ENCODE data around the gene PRM2. TPM values are rescaled to one million over a fixed set of nuclear protein-coding genes. Genes with fewer than 3 reads are reported as not detected.

PRM2 gene
- total RNA-seq, 1 donor from 2014 or later = not detected

DNA sequence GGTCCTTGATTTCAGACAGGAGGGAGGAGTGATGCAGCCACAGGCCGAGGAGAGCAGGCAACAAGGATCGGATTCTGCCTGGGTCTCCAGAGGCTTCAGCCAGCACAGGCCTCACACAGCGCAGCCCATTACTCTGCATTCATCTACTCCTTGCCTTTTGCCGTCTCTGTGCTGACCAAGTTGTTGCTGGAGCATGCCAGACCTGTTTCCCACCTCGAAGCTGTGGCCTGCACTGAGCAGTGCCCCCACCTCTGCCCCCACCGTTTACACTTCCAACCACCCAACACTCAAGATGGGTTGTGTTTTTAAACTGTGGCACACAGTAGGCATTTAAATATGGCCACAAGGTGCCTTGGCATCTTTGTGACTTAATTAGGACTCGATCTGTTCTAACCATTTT is 1.3 kb downstream of the PRM2 start:
- Histone ChIP-seq H3K4me3 (ENCODE audit: low read depth, low read length) (no peak overlapping the region), H3K36me3 (ENCODE audit: control insufficient read depth, insufficient read depth, low read length) (no peaks in the 10 kb centered on the region), H3K27me3 (ENCODE audit: control insufficient read depth, insufficient read depth, low read length) (peaks cover 2% of the 10 kb centered on the region)
- DNase-seq (ENCODE audit: low read depth) = no peak
- no peak for FAIRE-seq
- TF ChIP-seq, protein P1, sequence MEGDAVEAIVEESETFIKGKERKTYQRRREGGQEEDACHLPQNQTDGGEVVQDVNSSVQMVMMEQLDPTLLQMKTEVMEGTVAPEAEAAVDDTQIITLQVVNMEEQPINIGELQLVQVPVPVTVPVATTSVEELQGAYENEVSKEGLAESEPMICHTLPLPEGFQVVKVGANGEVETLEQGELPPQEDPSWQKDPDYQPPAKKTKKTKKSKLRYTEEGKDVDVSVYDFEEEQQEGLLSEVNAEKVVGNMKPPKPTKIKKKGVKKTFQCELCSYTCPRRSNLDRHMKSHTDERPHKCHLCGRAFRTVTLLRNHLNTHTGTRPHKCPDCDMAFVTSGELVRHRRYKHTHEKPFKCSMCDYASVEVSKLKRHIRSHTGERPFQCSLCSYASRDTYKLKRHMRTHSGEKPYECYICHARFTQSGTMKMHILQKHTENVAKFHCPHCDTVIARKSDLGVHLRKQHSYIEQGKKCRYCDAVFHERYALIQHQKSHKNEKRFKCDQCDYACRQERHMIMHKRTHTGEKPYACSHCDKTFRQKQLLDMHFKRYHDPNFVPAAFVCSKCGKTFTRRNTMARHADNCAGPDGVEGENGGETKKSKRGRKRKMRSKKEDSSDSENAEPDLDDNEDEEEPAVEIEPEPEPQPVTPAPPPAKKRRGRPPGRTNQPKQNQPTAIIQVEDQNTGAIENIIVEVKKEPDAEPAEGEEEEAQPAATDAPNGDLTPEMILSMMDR (IDR thresholded peaks at IDR 0.05; ENCODE audit: insufficient read depth, low read length, severe bottlenecking) = no peak

DNA sequence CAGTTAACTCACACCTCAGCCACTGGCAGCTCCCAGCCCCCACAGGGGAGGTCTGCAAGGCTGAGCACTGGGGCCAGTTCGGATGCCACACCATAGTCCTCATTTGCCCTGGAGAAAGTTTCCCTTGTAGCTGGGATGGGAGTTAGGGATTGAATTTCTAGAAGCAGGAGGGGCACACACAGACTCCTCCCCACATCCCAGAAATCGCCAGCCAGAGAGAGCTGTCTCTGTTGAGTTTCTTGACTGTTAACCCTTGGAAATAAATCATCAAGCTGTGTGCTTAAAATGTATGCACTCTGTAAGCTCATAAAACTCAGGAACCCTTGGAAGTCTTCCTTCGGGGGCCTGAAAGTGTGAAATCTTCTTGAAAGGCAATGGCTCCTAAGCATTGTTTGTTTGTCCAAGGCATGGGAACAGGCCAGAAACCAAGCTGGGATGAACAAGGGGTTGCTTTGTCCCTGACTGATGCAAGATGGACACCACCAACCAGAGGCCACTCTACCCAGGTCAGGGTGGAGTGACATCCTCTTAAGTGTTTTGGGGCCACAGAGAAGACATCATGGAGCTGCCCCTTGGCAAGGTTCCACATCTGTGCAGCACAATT is 2.5 kb downstream of the PRM2 start:
- no peak overlapping the region for H3K4me3 ChIP-seq (ENCODE audit: low read depth, low read length)
- TF ChIP-seq, protein P1 (IDR thresholded peaks at IDR 0.05; ENCODE audit: insufficient read depth, low read length, severe bottlenecking) = no peak
- H3K27me3 ChIP-seq (ENCODE audit: control insufficient read depth, insufficient read depth, low read length) = peaks cover 2% of the 10 kb centered on the region
- DNase-seq (ENCODE audit: low read depth) (no peak), FAIRE-seq (no peak)
- no peaks in the 10 kb centered on the region for H3K36me3 ChIP-seq (ENCODE audit: control insufficient read depth, insufficient read depth, low read length)

DNA sequence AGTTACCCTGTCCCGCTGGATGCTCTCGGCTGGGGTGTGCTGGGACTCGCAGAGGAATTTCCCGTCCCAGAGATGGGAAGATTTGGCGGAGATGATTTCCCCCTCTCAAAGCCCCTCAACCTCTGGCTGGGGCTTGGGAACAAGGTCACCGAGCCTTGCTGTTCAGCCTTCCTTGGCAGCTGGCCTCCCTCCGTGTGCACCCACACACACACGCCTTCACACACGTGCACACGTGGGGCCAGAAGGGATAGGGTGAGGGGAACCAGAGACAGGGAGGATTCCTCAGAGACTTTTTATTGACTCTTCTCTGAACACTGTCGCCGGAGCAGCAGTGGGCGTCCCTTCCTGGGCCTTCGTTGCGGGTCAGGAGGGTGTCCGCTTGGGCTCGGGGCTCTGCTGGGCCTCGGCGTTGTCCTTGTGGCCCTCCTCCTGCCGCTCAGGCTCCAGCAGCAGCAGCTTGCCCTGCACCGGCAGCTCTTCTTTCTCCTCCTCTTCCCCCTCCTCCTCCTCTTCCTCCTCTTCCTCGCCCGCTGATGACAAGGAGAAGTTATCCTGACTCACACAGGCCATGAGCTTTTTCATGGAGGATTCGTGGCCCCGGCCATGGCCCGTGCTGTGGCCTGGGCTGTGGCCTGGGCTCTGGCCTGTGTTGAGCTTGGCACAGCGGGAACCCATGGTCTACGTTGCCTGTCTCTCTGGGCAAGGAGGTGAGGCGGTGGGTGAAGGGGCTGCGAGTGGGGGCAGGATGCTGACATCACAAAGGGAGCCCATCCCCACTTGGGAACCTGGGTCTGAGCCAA is 3.2 kb downstream of the PRM2 start, which contains the start of gene PRM3:
Gene PRM3, minus strand, starts transcription at position 709 of the 800 bp plus-strand sequence. Its CDS starts 34 bp downstream, at position 675.
- no peaks in the 10 kb centered on the region for H3K27me3 ChIP-seq (ENCODE audit: control insufficient read depth, insufficient read depth, low read length)
- no peaks in the 10 kb centered on the region for H3K36me3 ChIP-seq (ENCODE audit: control insufficient read depth, insufficient read depth, low read length)
- FAIRE-seq = no peak
- no peak within 1 kb of the TSS for H3K4me3 ChIP-seq (ENCODE audit: low read depth, low read length)
- TF ChIP-seq, protein P1 (IDR thresholded peaks at IDR 0.05; ENCODE audit: insufficient read depth, low read length, severe bottlenecking) = no peak
- no peak for DNase-seq (ENCODE audit: low read depth)

DNA sequence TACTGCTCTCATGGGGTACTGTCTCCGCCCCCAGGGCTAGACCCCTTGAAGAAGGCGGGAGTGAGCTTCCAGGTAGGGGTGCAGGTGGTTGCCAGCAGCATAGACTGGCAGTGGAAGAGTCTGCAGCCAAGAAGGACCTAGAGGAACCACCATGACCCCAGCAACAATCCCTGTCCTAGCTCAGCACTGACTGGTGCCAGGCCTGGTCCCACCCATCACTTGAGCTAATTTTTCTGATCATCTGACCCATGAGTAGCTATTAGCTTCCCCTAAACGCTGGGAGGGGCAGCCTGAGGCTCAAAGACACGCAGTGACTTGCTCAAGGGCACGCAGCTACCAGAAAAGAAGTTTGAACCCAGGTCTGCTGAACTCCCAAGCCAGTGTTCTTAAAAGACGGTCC is 3.8 kb downstream of the PRM2 start:
- H3K36me3 ChIP-seq (ENCODE audit: control insufficient read depth, insufficient read depth, low read length) = no peaks in the 10 kb centered on the region
- peak; percentile 46 for DNase-seq (ENCODE audit: low read depth)
- H3K4me3 ChIP-seq (ENCODE audit: low read depth, low read length) = no peak overlapping the region
- TF ChIP-seq, protein P1 (IDR thresholded peaks at IDR 0.05; ENCODE audit: insufficient read depth, low read length, severe bottlenecking) = no peak
- H3K27me3 ChIP-seq (ENCODE audit: control insufficient read depth, insufficient read depth, low read length) = no peaks in the 10 kb centered on the region
- FAIRE-seq = no peak

DNA sequence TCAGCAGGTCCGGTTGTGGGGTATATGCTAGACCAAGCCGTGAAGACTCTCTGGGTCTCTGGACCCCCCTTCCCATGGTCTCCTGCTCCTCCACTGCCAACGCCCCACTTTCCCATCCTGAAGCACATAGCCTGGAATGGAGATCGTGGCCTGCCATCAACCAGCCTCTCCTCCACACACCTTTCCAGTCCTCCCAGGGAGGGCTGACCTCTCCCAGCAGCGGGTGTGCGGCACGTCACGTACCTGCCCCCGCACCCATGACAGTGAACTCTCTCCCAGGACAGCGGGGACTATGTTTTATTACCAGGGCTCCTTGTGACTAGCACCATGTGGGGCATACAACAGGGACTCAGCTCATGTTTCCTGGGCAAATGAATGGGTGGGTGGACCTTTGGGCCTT is 4.7 kb downstream of the PRM2 start:
- H3K27me3 ChIP-seq (ENCODE audit: control insufficient read depth, insufficient read depth, low read length) = no peaks in the 10 kb centered on the region
- no peak overlapping the region for H3K4me3 ChIP-seq (ENCODE audit: low read depth, low read length)
- DNase-seq (ENCODE audit: low read depth) (no peak), FAIRE-seq (no peak)
- TF ChIP-seq, protein P1 (IDR thresholded peaks at IDR 0.05; ENCODE audit: insufficient read depth, low read length, severe bottlenecking) = no peak
- H3K36me3 ChIP-seq (ENCODE audit: control insufficient read depth, insufficient read depth, low read length) = no peaks in the 10 kb centered on the region

Measured in bronchial epithelial cell (primary cell).